HG03520 (cell line): ENCODE results near the gene SLC25A10.
A peak's percentile ranks its signal among the peaks of the same experiment; 100 is the strongest.
"Not testable (repeated sequence)": the region's sequence is repeated elsewhere in the genome, so short reads cannot be mapped to it uniquely, and the experiment has no call there.

Experiments
- ATAC-seq: cut with Tn5 transposase; IDR thresholded peaks from one replicate; pipeline ENCODE4 v1.9.1; 2021; ENCODE audit warnings: mild to moderate bottlenecking, moderate library complexity; ENCODE audit not compliant: unreplicated experiment

The SLC25A10 gene

DNA sequence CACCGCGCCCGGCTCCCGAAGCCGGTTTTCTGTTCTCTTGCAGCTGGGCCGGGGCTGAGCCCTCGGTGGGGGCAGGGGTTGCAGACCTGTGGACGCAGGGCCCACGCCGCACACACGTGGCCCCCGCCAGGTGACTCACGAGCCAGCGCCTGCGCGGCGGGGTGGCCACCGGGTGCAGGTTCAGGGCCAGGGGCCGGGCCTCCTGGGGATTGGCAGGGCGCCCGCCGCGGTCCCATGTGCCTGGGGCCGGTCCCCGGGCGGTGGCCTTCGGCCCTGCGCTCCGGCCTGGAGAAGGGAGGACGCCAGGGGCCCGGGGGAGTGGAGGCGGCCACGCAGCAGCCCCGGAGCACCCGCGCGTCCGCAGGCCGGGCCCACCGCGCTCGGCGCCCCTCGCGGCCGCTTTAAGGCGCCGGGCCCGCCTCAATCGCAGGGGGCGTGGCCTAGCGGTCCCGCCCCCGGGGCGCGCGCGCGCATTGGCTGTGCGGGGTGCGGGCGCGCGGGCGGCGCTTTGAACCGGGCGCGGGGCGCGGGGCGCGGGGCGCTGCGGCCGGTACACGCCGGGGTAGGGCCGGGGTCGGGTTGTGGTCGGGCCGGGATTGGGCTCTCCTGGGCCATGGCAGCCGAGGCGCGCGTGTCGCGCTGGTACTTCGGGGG is at the start of gene SLC25A10:
TSS of gene SLC25A10 (plus strand) at position 471 of the 654 bp plus-strand sequence. CDS start at position 614, 143 bp downstream.
- peak; percentile 46 for ATAC-seq

- no peak for ATAC-seq
Measured at GRCh38 chr17:81664051-81664470, 48.0 kb upstream of the SLC25A10 start.

DNA sequence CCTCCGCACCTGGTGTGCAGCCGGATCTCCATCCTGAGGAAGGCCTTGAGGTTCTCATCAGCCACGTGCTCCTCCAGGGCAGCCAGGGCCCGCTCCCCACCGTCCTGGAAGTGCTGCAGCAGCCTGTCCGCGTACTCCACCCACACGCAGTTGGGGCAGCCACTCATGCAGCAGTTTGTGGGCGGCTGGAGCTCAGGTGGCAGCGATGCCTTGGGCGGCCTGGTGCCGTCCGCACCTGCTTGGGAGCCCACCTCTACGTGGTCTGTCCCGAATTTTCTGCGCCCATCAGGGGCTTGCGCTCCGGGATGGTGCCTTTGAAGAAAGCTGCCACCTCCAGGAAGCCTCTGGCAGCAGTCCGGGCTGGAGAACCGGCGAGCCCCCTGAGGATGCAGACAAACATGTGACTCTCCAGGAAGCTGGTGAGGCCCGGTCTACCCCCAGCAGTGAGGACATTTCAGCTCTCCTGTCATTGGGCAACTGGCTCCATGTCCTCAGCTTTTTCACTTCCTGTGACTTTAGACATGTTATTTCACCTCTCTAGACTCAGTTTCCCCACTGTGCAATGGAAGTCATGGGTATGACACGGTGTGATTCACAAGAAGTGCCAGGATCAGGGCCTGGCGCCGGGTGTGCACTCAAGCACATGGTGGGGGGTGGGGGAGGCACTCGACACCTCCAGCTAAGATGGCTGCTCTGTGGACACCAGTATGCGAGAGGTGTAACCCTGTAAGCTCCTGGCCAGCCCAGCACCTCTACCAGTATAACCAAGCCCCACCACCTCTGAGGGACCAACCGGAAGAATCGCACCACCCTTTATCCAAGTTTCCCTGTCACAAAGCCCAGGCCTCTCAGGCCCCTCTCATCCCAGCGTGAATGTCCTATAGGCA is 46.6 kb upstream of the SLC25A10 start:
- ATAC-seq = no peak

DNA sequence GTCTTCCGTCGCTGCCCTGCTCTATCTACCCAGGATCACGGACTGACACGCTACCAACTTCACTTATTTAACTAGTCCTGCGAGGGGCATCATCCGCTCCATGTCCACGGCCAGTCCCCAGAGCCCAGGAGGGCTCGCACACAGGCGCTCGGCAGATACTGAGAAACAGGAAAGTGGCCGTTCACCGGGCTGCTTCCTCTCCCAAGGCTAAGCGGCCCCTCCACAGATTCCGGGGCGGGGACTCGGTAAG is 46.1 kb upstream of the SLC25A10 start:
- ATAC-seq = peak; percentile 9

- ATAC-seq = peak; percentile 95
Measured at GRCh38 chr17:81666342-81667191, 45.5 kb upstream of the SLC25A10 start, which contains the start of the genes CCDC137 and OXLD1. Gene CCDC137, plus strand, starts transcription at chr17:81666737. Its CDS starts 30 bp downstream, at chr17:81666767. Gene OXLD1, minus strand, starts transcription at chr17:81666605. Its CDS starts 28 bp downstream, at chr17:81666577.

GRCh38 chr17:81667754-81668153 is 44.3 kb upstream of the SLC25A10 start:
- ATAC-seq = no peak

DNA sequence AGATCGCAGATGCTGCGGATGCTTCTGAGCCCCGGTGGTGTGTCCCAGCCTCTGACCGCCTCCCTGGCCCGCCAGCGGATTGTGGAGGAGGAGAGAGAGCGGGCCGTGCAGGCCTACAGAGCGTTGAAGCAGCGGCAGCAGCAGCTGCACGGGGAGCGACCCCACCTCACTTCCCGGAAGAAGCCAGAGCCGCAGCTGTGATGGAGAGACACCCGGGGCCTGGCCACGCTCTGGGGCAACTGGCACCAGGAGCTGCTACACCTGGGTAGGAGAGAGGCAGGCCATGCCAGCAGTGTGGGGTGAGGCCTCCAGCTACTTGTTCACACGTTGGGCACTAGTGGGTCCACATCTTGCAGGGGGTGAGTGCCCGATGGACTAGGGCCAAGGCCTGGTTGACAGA is 39.6 kb upstream of the SLC25A10 start:
- no peak for ATAC-seq

GRCh38 chr17:81672954-81673353 is 39.1 kb upstream of the SLC25A10 start:
- ATAC-seq = no peak

GRCh38 chr17:81673561-81674258 is 38.4 kb upstream of the SLC25A10 start:
- ATAC-seq = no peak

- ATAC-seq = not testable (repeated sequence)
Measured at GRCh38 chr17:81675515-81676221, 36.4 kb upstream of the SLC25A10 start.

GRCh38 chr17:81676906-81677305 is 35.2 kb upstream of the SLC25A10 start:
- ATAC-seq = no peak

GRCh38 chr17:81680150-81680549 is 31.9 kb upstream of the SLC25A10 start:
- no peak for ATAC-seq

GRCh38 chr17:81681672-81682071 is 30.4 kb upstream of the SLC25A10 start:
- no peak for ATAC-seq

GRCh38 chr17:81682565-81683207 is 29.4 kb upstream of the SLC25A10 start:
- no peak for ATAC-seq

DNA sequence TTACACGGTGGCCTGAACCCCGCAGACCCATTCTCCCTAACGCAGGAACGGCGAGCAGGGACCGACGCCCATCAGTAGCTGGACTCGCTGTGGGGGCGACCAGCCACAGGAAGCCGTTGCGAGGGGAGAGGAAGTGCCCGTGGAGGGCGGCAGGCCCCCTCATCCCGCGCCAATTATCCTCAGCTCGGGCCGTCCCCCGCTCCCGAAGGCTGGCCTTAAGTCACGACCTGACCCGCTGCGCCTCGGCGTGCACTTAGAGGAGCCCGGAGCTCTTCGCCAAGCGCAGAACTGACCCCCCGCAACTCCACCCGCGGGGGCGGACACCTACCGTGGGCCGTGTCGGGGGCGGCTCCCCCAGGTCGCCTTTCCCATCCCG is 28.9 kb upstream of the SLC25A10 start:
- ATAC-seq = peak; percentile 7

DNA sequence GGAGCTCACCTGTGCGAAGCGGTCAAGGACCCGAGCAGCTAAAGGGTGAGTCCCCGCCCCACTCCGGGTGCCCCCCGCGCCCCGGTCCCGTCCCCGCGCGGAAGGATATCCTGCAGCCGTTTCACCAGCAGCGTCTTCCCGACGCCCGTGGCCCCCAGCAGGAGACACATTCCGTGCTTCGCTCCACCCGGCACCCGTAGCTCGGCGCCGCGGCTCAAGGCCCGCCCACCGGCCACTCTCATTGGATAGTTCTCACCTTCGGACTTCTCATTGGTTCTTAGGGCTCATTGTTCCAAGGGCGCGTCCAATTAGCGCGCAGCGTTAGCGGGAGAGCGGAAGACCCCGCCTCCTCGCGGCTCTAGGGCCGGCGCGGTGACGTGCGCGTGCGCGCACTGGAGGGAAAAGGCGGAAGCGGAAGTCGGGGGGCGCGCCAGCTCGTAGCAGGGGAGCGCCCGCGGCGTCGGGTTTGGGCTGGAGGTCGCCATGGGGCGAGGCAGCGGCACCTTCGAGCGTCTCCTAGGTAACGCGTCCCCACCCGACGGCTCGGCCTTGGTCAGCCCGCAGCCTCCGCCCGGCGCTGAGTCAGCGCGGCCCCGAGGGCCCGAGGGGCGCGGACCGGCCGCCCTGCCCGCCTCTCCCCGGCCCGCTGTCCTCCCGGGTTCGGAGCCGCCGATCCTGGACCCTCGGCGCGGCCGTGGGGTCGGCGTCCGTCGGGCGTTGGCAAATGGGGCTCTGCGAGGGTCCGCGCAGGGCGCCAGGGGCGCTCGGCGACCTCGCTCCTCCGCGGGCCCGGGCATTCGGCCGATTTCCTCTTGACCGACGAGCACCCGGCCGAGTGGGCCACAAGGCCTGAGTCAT is 28.3 kb upstream of the SLC25A10 start, which contains the start of the genes ARL16 and HGS:
TSS of gene ARL16 (minus strand) at position 214 of the 858 bp plus-strand sequence. CDS start at position 170, 44 bp downstream.
TSS of gene HGS (plus strand) at position 428 of the 858 bp plus-strand sequence. CDS start at position 484, 56 bp downstream.
- ATAC-seq = peak; percentile 89

GRCh38 chr17:81684442-81684911 is 27.6 kb upstream of the SLC25A10 start:
- ATAC-seq = no peak

DNA sequence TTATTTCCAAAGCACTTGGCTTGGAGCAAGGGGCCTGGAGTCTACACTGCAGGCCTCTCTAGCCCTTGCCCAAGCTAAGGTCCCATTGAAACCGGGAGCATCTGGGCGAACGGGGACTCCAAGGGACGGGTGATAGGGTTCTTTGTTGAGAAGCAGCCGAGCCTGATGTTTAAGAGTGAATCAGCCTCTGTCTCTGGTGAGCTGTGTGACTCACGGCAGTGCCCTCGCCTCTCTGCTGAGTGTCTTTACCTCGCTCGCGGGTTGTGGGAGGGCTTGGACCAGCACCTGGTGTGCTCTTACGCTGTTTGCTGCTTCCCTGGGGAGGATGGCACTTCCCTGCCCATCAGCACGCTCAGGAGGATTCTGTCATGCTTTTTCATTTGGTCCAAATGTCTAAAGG is 27.0 kb upstream of the SLC25A10 start:
- no peak for ATAC-seq
